GM12801 (cell line): Measurements from ENCODE around the gene TJAP1.

ENCODE experiments used
- TF ChIP-seq, protein P1 (sequence below): IDR thresholded peaks from one replicate; pipeline ENCODE4 v1.5.1; 2011; ENCODE audit warnings: control low read depth; ENCODE audit not compliant: insufficient read length; ENCODE audit errors: extremely low read depth

Gene TJAP1

DNA sequence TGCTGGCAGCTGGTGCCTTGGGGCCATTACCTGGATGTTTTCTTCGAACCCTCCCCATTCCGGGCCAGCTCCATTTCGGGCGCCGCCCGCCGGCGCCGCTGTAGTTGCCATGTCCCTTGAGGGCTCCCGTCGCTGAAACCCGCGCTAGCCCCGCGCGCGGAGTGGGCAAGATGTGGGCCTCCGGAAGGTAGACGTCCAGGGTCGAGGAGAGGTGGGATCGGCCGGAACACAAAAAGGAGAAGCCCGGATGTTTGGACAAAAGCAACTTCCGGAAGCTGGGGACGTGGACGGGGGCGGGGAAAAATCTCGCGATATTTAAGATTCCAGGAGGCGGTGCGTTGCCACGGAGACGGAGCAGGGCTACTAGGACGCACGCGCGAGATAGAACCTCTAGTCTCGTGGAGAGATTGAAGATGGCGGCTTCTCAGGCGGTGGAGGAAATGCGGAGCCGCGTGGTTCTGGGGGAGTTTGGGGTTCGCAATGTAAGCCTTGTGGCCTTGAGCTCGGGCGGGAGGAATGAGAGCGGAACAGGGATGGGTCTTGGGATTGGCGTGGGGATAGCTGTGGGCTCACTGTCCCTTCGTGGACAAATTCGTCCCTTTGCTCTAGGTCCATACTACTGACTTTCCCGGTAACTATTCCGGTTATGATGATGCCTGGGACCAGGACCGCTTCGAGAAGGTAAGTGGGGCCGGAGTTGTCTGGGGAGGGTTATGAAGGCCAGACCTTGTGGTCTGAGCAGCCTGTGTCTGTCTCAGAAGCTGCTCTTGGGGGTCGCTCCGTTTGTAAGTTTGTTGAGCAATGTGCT is 39.5 kb downstream of the TJAP1 start, which contains the start of the genes POLR1C and YIPF3:
POLR1C (plus strand) TSS at position 393 of the 808 bp plus-strand sequence; CDS start at position 414, 21 bp downstream.
YIPF3 (minus strand) TSS at position 230 of the 808 bp plus-strand sequence; CDS start at position 111, 119 bp downstream.
- TF ChIP-seq, protein P1, sequence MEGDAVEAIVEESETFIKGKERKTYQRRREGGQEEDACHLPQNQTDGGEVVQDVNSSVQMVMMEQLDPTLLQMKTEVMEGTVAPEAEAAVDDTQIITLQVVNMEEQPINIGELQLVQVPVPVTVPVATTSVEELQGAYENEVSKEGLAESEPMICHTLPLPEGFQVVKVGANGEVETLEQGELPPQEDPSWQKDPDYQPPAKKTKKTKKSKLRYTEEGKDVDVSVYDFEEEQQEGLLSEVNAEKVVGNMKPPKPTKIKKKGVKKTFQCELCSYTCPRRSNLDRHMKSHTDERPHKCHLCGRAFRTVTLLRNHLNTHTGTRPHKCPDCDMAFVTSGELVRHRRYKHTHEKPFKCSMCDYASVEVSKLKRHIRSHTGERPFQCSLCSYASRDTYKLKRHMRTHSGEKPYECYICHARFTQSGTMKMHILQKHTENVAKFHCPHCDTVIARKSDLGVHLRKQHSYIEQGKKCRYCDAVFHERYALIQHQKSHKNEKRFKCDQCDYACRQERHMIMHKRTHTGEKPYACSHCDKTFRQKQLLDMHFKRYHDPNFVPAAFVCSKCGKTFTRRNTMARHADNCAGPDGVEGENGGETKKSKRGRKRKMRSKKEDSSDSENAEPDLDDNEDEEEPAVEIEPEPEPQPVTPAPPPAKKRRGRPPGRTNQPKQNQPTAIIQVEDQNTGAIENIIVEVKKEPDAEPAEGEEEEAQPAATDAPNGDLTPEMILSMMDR = no peak

DNA sequence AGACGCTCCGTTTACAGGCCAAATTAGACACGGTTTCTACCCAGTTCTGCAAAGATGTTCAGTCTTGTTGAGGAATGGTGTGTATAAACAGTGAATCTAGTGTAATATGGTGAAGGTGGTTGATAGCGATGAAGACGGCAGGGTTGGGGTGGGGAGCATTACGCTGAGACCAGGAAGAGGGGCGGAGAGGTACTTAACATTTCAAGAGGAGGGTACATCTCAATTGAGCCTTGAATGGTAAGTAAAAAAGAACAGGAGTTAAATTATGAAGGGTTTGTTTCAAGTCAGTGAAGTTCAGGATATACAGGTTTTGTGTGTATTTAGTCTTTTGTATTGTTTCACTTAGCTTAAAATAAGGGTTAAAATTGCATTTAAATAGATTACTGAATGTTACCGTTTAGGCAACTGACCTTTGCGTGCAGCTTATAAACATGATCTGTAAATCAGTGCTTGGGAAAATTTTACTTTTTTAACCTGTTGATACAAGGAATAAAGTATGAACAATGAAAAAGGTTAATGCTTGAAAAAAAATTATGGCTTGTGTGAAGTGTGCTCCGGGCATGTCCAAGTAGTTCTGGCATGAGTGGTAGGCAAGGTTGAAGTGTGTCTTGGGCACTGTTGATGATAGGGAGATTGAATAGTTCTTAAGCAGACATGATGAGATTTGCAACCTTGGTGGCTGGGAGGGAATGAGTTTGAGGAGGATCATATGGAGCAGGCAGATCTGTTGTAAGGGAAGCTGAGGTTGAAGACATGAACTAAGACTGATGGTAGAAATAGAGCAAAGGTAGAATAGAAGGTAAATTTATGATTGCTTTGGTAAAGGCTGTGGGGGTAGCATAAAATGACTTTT is 40.4 kb downstream of the TJAP1 start:
- TF ChIP-seq, protein P1 = no peak

DNA sequence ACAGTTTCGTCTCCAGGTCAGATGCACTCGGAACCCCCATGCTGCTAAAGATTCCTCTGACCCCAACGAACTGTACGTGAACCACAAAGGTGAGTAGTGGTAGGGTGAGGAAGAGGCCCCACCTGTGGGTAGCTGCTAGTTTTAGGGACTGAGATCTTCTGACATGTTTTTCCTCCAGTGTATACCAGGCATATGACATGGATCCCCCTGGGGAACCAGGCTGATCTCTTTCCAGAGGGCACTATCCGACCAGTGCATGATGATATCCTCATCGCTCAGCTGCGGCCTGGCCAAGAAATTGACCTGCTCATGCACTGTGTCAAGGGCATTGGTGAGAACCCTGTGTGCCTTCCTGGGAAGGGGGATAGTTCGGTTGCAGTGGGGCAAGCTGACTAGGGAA is 42.7 kb downstream of the TJAP1 start:
- TF ChIP-seq, protein P1 = no peak

DNA sequence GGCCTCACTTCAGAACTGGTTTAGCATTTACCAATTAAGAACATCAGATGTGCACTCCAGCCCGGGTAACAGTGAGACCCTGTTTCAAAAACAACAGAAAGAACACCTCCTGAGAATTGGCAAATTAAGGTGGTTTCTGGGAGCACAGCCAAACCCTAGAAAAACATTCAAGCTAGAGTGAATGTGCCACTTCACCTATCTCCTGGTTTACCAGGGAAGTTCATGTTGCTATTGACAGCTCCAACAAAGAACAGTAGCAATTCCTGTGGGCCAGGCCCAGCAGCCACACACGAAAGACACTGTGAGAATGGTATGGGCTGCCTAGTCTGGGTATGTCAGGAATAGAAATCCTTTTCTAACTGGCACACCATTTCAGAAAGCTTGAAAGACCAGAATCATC is 44.5 kb downstream of the TJAP1 start:
- TF ChIP-seq, protein P1 = no peak

DNA sequence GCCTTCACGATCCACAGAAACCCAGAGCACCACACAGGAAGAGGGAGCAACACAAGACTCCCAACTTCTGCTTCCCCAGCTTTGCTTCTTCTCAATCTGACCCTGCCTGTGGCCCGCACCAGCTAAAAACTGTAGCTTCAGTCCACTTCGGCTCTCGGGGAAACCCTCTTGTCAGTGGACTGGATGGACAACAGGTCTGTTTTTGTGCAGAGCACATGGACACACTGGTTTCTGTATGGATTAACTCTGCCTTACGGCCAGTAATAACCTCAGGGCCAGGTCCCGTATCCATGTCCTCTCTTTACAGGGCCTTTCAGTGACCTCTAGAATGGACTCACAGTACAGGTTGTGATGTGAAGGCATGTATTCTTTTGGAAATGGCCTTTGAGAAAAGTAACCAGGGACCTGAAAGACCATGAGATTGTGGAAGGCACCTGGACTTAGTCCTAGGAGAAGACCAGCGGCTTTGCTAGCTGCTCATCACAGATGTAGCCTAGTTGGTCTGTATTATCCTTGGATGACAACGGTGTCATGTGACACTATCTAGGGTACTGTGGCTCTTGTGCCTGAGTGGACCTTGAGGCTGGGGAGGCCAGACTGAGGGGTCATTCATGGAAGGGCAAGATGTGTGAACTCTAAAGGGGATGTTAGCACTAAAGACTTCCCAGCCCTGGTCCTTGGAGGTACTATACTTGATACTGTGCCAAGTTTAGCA is 45.3 kb downstream of the TJAP1 start:
- TF ChIP-seq, protein P1 = no peak

DNA sequence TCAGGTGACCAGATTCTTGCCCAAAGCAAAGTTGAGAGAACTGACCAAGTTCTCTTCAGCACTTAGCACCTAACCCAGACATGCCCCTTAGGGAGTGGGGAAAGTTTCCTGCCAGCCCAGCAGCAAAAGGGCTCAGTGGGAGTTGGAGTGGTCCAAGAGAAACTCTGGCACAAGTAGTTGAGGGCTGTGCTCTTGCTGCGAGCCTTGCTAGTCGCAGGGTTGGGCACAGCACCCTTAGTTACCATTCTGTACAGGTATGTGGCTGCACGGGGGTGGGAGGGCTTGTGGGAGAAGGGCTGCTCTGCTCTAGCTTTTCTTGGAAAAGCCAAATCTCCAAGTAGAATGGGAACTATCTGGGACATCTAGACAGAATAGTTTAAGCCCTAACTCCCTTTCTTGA is 45.9 kb downstream of the TJAP1 start:
- TF ChIP-seq, protein P1 = no peak
